SJCRH30 (cell line): Measurements from ENCODE around the gene RXFP1. TPM values are rescaled to one million over a fixed set of nuclear protein-coding genes. Genes with fewer than 3 reads are reported as not detected.

Experiments
- total RNA-seq: library from RNA; depleted of rRNA; stranded (reverse); fragments of >200 nt; shearing (Covaris generic); gene quantifications from 2 replicates; pipeline ENCODE4 v1.2.3, GENCODE V29; 2014; rRNA removed

Gene RXFP1
- total RNA-seq, 1 experiment from 2014 or later: 0.08 TPM

Other genes starting within 250 kb of the RXFP1 start
- 26.4 and 29.1 TPM in 2 replicates for gene C4orf46, start 150.0 kb downstream of the RXFP1 start, total RNA-seq
- gene ETFDH, start 150.4 kb downstream of the RXFP1 start, total RNA-seq: 6.1 and 8.9 TPM in 2 replicates
- 26.2 and 26.9 TPM in 2 replicates for gene PPID, start 201.5 kb downstream of the RXFP1 start, total RNA-seq
- 15.9 and 18.4 TPM in 2 replicates for gene FNIP2, start 247.1 kb downstream of the RXFP1 start, total RNA-seq